Immature natural killer cell (primary cell): ENCODE results near the gene KIF4A. TPM values are rescaled to one million over a fixed set of nuclear protein-coding genes. Genes with fewer than 3 reads are reported as not detected.
"Not testable (repeated sequence)": the region's sequence is repeated elsewhere in the genome, so short reads cannot be mapped to it uniquely, and the experiment has no call there.

Source experiments
- DNase-seq, 3 donors: peaks; one replicate each; pipeline ENCODE4 v3.0.0; 2022; ENCODE audit warnings: mixed read lengths in 1 of 3
- H3K27ac Mint-ChIP-seq, 6 donors: one replicate each; pipeline ENCODE4 v1.8.0; 2020; ENCODE audit warnings: mixed read lengths in 6 of 6, mild to moderate bottlenecking in 5 of 6, inconsistent platforms in 4 of 6, moderate library complexity in 3 of 6
- H3K27me3 Mint-ChIP-seq, 3 donors: one replicate each; pipeline ENCODE4 v1.8.0; 2020 to 2021; ENCODE audit warnings: low read depth in 3 of 3, mild to moderate bottlenecking in 3 of 3, mixed read lengths in 3 of 3, moderate library complexity in 3 of 3, inconsistent platforms in 1 of 3
- H3K36me3 Mint-ChIP-seq, 3 donors: one replicate each; pipeline ENCODE4 v1.8.0; 2020; ENCODE audit warnings: mixed read lengths in 3 of 3, inconsistent platforms in 2 of 3, mild to moderate bottlenecking in 2 of 3
- H3K4me1 Mint-ChIP-seq, 2 donors: one replicate each; pipeline ENCODE4 v1.8.0; 2020; ENCODE audit warnings: inconsistent platforms in 2 of 2, mild to moderate bottlenecking in 2 of 2, mixed read lengths in 2 of 2, moderate library complexity in 1 of 2
- H3K4me3 Mint-ChIP-seq, 5 donors: one replicate each; pipeline ENCODE4 v1.8.0; 2020; ENCODE audit warnings: mild to moderate bottlenecking in 5 of 5, mixed read lengths in 5 of 5, inconsistent platforms in 3 of 5, moderate library complexity in 3 of 5
- H3K9me3 Mint-ChIP-seq, 6 donors: one replicate each; pipeline ENCODE4 v1.8.0; 2020; ENCODE audit warnings: mild to moderate bottlenecking in 6 of 6, mixed read lengths in 6 of 6, inconsistent platforms in 4 of 6, moderate library complexity in 3 of 6
- polyA plus RNA-seq, 3 donors: library from polyadenylated mRNA; unstranded; fragments of 300-500 nt; fragmentation: Illumina TruSeq; gene quantifications; one replicate each; pipeline ENCODE4 v1.2.3, GENCODE V29; 2021

The KIF4A gene
- polyA plus RNA-seq, 3 donors from 2014 or later = 1.0 TPM; not detected in 2

DNA sequence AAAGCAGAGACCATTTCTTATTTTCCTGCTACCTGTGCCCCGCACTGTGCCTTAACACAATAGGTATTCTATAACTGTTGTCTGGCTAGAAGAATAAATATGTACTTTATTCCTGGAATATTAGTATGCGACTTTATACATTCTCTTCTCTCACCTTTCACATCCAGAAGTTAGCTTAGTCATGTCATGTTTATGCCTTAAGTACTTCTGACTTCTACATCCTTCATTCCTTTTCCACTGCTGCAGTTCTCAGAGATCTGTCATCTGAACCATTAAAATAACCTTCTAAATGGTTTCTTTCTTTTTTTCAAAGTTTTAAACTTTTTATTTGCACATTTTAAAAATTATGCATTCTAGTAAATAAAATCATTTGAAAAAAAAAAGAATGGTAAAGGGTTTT is 34.4 kb downstream of the KIF4A start:
- Mint-ChIP-seq H3K4me3 (no peak overlapping the region), H3K4me1 (no peaks in the 10 kb centered on the region), H3K27ac (no peak overlapping the region), H3K9me3 (no peaks in the 10 kb centered on the region), H3K27me3 (peaks cover 0 to 4% (median 2%) of the 10 kb centered on the region in 3 donors), H3K36me3 (no peaks in the 10 kb centered on the region)
- DNase-seq = no peak

DNA sequence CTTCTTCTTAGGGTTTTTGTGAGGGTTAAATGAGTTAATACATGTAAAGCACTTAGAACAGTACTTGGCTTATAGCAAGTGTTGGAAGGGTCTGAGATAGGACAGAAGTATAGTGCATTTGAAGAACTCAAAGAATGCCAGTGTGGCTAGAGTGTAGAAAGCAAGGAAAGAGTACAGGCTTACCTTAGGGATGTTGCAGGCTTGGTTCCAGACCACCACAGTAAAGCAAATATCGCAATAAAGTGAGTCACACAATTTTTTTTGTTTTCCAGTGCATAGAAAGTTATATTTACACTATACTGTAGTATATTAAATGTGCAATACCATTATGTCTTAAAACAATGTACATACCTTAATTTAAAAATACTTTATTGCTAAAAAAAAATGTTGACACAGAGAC is 41.3 kb downstream of the KIF4A start:
- H3K4me3 Mint-ChIP-seq = no peak overlapping the region
- no peaks in the 10 kb centered on the region for H3K9me3 Mint-ChIP-seq
- no peak for DNase-seq
- no peaks in the 10 kb centered on the region for H3K4me1 Mint-ChIP-seq
- no peaks in the 10 kb centered on the region for H3K27me3 Mint-ChIP-seq
- H3K27ac Mint-ChIP-seq = no peak overlapping the region
- no peaks in the 10 kb centered on the region for H3K36me3 Mint-ChIP-seq

DNA sequence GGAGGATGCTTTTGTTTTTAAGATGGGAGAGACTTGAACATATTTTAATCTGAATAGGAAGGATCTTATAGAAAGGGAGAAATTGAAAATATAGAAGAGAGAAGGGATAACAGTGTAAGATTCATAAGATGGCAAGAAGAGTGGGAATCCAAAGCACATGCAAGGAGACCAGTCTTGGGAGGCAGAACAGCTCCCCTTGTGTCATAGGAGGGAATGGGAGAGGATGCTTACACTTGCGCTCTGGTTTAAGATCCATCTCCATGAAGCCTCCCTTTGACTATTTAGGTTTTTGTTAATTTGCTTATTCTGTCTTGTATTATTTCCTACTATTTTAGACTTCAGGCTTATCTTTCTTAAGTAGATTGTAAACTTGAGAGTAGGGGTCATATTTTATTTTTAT is 42.7 kb downstream of the KIF4A start:
- Mint-ChIP-seq H3K9me3 (no peaks in the 10 kb centered on the region), H3K27me3 (no peaks in the 10 kb centered on the region), H3K36me3 (no peaks in the 10 kb centered on the region), H3K27ac (peak overlapping the region in 1 of 6 donors; percentile 21), H3K4me3 (no peak overlapping the region), H3K4me1 (no peaks in the 10 kb centered on the region)
- DNase-seq = no peak

DNA sequence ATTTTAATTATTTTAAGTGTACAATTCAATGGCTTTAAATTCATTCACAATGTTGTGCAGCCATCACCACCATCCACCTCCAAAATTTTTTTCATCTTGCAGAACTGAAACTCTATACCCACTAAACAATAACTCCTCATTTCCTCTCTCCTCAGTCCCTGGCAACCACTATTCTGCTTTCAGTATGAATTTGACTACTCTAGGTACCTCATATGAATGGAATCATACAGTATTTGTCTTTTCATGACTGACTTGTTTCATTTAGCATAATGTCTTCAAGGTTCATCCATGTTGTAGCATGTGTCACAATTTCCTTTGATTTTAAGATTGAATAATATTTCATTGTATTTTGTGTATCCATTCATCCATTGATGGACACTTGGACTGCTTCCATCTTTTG is 46.9 kb downstream of the KIF4A start:
- Mint-ChIP-seq H3K27ac (no peak overlapping the region), H3K4me1 (no peaks in the 10 kb centered on the region), H3K27me3 (no peaks in the 10 kb centered on the region), H3K4me3 (no peak overlapping the region), H3K36me3 (no peaks in the 10 kb centered on the region), H3K9me3 (no peaks in the 10 kb centered on the region)
- DNase-seq = no peak

DNA sequence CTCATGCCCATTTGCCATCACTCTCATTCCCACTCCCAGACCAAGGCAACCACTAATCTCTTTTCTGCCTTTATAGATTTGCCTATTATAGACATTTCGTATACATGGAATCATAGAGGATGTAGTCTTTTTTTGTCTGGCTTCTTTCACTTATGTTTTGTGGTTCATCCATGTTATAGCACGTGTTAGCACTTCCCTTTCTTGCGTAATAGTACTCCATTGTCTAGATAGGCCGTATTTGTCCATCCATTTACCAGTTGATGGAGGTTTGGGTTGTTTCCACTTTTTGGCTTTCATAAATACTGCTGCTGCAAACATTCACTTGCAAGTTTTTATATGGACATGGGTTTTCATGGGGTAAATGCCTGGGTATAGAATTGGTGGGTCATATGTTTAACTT is 48.4 kb downstream of the KIF4A start:
- DNase-seq = no peak
- Mint-ChIP-seq H3K36me3 (no peaks in the 10 kb centered on the region), H3K4me3 (no peak overlapping the region), H3K27me3 (no peaks in the 10 kb centered on the region), H3K4me1 (no peaks in the 10 kb centered on the region), H3K9me3 (no peaks in the 10 kb centered on the region), H3K27ac (no peak overlapping the region)

DNA sequence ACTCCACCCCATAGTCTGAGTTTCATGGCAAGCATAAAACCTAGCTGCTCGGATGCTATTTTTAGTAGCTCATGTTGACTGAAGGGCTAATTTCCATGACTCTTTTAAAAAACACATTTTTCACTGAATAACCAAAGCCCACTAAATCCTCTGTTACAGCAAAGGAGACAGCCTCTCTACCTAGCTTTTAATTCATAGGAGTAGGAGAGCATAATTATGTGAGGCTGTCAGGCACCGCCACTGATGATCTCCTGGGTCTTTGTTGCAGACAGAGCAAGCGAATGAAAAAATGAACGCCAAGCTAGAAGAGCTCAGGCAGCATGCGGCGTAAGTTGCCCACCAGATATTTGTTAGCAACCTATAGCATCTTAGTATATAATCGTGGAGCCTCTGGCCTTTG is 53.5 kb downstream of the KIF4A start:
- Mint-ChIP-seq H3K4me3 (no peak overlapping the region), H3K4me1 (no peaks in the 10 kb centered on the region), H3K9me3 (no peaks in the 10 kb centered on the region), H3K27me3 (no peaks in the 10 kb centered on the region), H3K36me3 (peaks cover 0 to 3% (median 0%) of the 10 kb centered on the region in 3 donors), H3K27ac (no peak overlapping the region)
- DNase-seq = no peak

DNA sequence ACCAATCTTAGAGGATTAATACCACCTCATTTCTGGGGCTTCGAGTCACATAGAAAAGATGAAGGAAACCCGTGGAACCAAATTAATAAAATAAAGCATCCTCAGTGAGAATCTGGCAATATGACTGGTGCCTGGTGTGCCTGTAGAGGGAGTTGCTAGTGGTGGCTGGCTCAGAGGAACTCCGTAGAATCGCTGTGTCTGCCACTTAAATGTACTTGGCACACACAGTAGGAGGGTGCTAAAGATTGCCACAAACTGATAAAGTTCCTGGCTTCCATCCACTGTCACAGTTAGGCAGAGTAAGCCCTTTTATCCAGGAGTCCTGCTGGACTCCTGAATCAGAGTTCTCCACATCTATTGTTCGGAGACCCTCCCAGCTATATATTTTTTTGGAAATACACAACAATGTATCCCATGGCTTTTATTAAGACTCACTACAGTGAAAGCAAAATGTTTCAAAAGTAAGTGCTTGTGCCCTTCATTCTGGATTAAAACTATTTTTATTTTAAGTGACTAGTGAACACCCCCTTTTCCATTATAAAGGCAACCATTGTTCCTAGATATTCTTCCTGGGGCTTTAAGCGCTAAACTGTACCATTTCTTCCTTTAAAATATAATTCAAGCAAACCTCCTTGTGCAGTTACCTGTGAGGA is 56.6 kb downstream of the KIF4A start:
- no peaks in the 10 kb centered on the region for H3K9me3 Mint-ChIP-seq
- H3K4me1 Mint-ChIP-seq = no peaks in the 10 kb centered on the region
- H3K4me3 Mint-ChIP-seq = no peak overlapping the region
- H3K27ac Mint-ChIP-seq = no peak overlapping the region
- DNase-seq = no peak
- H3K27me3 Mint-ChIP-seq = no peaks in the 10 kb centered on the region
- peaks cover 0 to 3% (median 0%) of the 10 kb centered on the region in 3 donors for H3K36me3 Mint-ChIP-seq

DNA sequence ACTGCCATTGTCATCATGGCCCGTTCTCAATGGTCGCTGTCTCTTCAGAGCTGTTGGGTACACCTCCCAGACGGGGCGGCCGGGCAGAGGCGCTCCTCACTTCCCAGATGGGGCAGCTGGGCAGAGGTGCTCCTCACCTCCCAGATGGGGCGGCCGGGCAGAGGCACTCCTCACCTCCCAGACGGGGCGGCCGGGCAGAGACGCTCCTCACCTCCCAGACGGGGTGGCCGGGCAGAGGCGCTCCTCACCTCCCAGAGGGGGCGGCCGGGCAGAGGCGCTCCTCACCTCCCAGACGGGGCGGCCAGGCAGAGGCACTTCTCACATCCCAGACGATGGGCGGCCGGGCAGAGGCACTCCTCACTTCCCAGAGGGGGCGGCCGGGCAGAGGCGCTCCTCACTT is 58.9 kb downstream of the KIF4A start:
- not testable (repeated sequence) for H3K4me1 Mint-ChIP-seq, H3K4me3 Mint-ChIP-seq

DNA sequence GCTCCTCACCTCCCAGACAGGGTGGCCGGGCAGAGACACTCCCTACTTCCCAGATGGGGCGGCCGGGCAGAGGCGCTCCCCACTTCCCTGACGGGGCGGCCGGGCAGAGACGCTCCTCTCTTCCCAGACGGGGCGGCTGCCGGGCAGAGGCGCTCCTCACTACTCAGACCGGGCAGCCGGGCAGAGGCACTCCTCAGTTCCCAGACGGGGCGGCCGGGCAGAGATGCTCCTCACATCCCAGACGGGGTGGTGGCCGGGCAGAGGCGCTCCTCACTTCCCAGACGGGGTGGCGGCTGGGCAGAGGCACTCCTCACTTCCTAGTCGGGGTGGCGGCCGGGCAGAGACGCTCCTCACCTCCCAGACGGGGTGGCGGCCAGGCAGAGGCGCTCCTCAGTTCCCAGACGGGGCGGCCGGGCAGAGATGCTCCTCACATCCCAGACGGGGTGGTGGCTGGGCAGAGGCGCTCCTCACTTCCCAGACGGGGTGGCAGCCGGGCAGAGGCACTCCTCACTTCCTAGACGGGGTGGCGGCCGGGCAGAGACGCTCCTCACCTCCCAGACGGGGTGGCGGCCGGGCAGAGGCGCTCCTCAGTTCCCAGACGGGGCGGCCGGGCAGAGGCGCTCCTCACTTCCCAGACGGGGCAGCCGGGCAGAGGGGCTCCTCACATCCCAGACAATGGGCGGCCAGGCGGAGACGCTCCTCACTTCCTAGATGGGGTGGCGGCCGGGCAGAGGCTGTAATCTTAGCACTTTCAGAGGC is 59.6 kb downstream of the KIF4A start:
- not testable (repeated sequence) for H3K4me3 Mint-ChIP-seq, H3K27me3 Mint-ChIP-seq, DNase-seq, H3K4me1 Mint-ChIP-seq, H3K9me3 Mint-ChIP-seq, H3K36me3 Mint-ChIP-seq, H3K27ac Mint-ChIP-seq

More for the DNA sequence above, 58.9 kb downstream of the KIF4A start:
- H3K36me3 Mint-ChIP-seq, H3K27ac Mint-ChIP-seq, DNase-seq, H3K27me3 Mint-ChIP-seq, H3K9me3 Mint-ChIP-seq: not testable (repeated sequence)

DNA sequence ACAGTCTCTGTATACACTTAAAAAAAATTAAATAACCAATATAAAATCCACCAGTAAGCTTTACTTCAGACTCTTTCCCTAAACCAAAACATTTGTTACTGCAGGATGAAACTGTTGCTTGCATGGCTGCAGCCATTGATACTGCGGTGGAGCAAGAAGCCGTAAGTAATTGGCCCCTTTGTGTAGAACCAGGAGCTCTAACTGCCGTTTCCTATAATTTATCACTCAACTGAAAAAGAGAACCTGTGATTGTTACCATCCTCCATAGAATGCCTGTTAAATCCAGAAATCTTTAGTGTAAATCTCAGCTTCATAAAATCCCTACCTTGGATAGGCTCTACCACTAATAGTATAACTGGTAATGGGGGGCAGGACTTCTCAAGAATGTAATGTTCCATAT is 62.6 kb downstream of the KIF4A start:
- Mint-ChIP-seq H3K36me3 (peaks cover 0 to 3% (median 0%) of the 10 kb centered on the region in 3 donors), H3K27me3 (no peaks in the 10 kb centered on the region), H3K27ac (no peak overlapping the region), H3K4me3 (no peak overlapping the region), H3K4me1 (no peaks in the 10 kb centered on the region), H3K9me3 (no peaks in the 10 kb centered on the region)
- DNase-seq = no peak

DNA sequence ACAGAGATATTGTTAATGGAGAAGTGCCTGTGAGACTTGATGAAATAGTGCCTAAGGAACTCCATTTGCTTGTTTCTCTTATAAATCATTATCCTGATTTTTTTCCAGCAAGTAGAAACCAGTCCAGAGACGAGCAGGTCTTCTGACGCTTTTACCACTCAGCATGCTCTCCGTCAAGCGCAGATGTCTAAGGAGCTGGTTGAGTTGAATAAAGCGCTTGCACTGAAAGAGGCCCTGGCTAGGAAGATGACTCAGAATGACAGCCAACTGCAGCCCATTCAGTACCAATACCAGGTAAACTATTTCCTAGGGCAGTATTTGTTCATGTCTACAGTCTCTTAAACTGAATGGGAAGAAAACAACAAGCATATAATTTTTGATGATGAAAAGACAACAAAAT is 63.6 kb downstream of the KIF4A start:
- no peak overlapping the region for H3K4me3 Mint-ChIP-seq
- H3K27ac Mint-ChIP-seq = no peak overlapping the region
- no peaks in the 10 kb centered on the region for H3K36me3 Mint-ChIP-seq
- H3K27me3 Mint-ChIP-seq = no peaks in the 10 kb centered on the region
- no peak for DNase-seq
- no peaks in the 10 kb centered on the region for H3K4me1 Mint-ChIP-seq
- H3K9me3 Mint-ChIP-seq = no peaks in the 10 kb centered on the region

DNA sequence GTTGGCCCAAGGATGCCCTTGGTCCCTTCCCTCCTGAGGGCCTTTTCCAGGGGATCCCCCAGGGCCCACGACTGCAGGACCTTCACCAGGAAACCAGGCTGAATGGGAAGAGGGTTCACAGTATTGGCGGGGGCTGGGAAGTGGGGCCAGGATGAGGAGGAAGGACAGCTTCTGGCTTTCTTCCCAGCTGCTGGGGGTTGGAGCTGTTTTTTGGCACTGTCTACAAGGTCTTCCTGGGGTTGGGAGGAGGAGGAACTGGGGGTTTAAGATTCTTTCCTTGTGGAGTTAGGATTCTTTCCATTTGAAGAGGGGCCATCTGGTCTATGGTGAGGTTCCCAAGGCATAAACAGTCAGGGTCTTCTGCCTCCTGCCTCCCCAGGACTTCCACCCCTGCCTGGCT is 64.8 kb downstream of the KIF4A start:
- no peak overlapping the region for H3K4me3 Mint-ChIP-seq

DNA sequence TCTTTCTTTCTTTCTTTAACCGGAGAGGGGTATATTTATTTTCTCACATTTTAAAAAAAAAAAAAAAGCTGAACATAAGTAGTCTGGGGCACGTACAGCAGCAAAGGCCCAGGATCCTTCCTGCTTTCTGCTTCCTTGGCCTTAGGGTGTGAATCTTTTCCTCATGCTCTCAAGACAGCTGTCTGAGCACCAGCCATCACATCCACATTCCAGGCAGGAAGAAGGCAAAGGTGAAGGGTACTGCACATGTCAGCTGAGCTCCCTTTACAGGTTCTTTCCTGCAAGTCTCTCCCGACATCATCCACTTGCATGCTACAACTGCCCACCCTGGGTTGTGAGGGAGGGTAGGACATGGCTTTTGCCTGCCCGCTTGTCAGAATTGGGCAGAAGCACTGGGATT is 69.6 kb downstream of the KIF4A start:
- no peak overlapping the region for H3K4me3 Mint-ChIP-seq
- H3K9me3 Mint-ChIP-seq = no peaks in the 10 kb centered on the region
- no peak overlapping the region for H3K27ac Mint-ChIP-seq
- no peaks in the 10 kb centered on the region for H3K36me3 Mint-ChIP-seq
- no peak for DNase-seq
- H3K4me1 Mint-ChIP-seq = no peaks in the 10 kb centered on the region
- H3K27me3 Mint-ChIP-seq = no peaks in the 10 kb centered on the region

More for the DNA sequence above, 64.8 kb downstream of the KIF4A start:
- Mint-ChIP-seq H3K9me3 (no peaks in the 10 kb centered on the region), H3K27me3 (no peaks in the 10 kb centered on the region), H3K4me1 (no peaks in the 10 kb centered on the region), H3K27ac (no peak overlapping the region), H3K36me3 (no peaks in the 10 kb centered on the region)
- no peak for DNase-seq

DNA sequence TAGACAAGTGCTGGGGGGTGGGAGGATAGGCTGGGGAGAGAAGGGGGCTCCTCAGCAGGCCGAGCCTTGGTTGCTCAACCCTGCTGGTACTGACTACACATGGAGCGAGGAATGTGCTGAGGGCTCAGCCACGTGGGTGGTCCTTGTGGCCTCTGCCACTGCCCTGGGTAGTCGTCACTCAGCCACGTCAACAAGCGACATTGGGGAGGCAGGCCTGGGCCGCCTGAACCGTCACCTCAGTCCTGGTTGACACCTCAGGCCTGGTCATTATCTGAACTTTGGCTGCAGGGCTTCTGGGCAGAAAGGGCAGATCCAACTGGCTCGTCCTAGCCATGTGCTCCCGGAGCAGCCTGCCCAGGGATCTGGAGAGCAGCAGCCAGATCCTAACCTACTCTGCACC is 70.5 kb downstream of the KIF4A start:
- no peak overlapping the region for H3K27ac Mint-ChIP-seq
- no peak overlapping the region for H3K4me3 Mint-ChIP-seq
- no peak for DNase-seq
- no peaks in the 10 kb centered on the region for H3K36me3 Mint-ChIP-seq
- no peaks in the 10 kb centered on the region for H3K9me3 Mint-ChIP-seq
- H3K4me1 Mint-ChIP-seq = no peaks in the 10 kb centered on the region
- no peaks in the 10 kb centered on the region for H3K27me3 Mint-ChIP-seq

DNA sequence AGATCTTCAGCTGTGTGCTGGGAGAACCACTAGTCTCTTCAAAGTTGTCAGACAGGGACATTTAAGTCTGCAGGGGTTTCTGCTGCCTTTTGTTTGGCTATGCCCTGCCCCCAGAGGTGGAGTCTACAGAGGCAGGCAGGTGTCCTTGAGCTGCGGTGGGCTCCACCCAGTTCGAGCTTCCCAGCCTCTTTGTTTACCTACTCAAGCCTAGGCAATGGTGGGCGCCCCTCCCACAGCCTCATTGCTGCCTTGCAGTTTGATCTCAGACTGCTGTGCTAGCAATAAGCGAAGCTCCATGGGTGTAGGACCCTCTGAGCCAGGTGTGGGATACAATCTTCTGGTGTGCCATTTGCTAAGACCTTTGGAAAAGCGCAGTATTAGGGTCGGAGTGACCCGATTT is 78.8 kb downstream of the KIF4A start:
- H3K4me3 Mint-ChIP-seq, DNase-seq, H3K27me3 Mint-ChIP-seq, H3K36me3 Mint-ChIP-seq, H3K9me3 Mint-ChIP-seq, H3K27ac Mint-ChIP-seq, H3K4me1 Mint-ChIP-seq: not testable (repeated sequence)
